Dendritic cell treated with granulocyte-macrophage colony-stimulating factor and Interleukin-4, amounts not matched to agents 40 ng/mL and 50 ng/mL, for 4 days (primary cell): ENCODE measurements around the gene USF2.
"Not testable (repeated sequence)": the region's sequence is repeated elsewhere in the genome, so short reads cannot be mapped to it uniquely, and the experiment has no call there.

Source experiments
- H3K27ac Mint-ChIP-seq: one replicate; pipeline ENCODE4 v1.8.0; 2022; ENCODE audit warnings: mild to moderate bottlenecking, mixed read lengths
- H3K27me3 Mint-ChIP-seq: one replicate; pipeline ENCODE4 v1.8.0; 2022; ENCODE audit warnings: mild to moderate bottlenecking, mixed read lengths
- H3K36me3 Mint-ChIP-seq: one replicate; pipeline ENCODE4 v1.8.0; 2022; ENCODE audit warnings: low read depth, mixed read lengths
- H3K4me1 Mint-ChIP-seq: one replicate; pipeline ENCODE4 v1.8.0; 2022; ENCODE audit warnings: low read depth, mixed read lengths
- H3K4me3 Mint-ChIP-seq: one replicate; pipeline ENCODE4 v1.8.0; 2022; ENCODE audit warnings: mild to moderate bottlenecking, moderate library complexity, mixed read lengths
- H3K9me3 Mint-ChIP-seq: one replicate; pipeline ENCODE4 v1.8.0; 2022; ENCODE audit warnings: mixed read lengths
- intact Hi-C: fragments of 100-400 bp; cut with micrococcal nuclease; formaldehyde crosslinking; loops from one replicate; pipeline ENCODE4 v1.15.0; 2022

USF2 gene

GRCh38 chr19:35229601-35230000 is 39.2 kb upstream of the USF2 start:
- intact Hi-C loops = no loop called here
- H3K27ac Mint-ChIP-seq = no peak overlapping the region
- no peaks in the 10 kb centered on the region for H3K9me3 Mint-ChIP-seq
- peaks cover 27% of the 10 kb centered on the region for H3K27me3 Mint-ChIP-seq
- H3K4me1 Mint-ChIP-seq = peaks cover 14% of the 10 kb centered on the region
- no peak overlapping the region for H3K4me3 Mint-ChIP-seq
- no peaks in the 10 kb centered on the region for H3K36me3 Mint-ChIP-seq

GRCh38 chr19:35231956-35232645 is 36.7 kb upstream of the USF2 start:
- H3K4me1 Mint-ChIP-seq = no peaks in the 10 kb centered on the region
- H3K27ac Mint-ChIP-seq = no peak overlapping the region
- H3K4me3 Mint-ChIP-seq = no peak overlapping the region
- intact Hi-C loops = no loop called here
- H3K9me3 Mint-ChIP-seq = no peaks in the 10 kb centered on the region
- H3K36me3 Mint-ChIP-seq = no peaks in the 10 kb centered on the region
- H3K27me3 Mint-ChIP-seq = peaks cover 24% of the 10 kb centered on the region

- H3K27ac Mint-ChIP-seq = no peak overlapping the region
- H3K27me3 Mint-ChIP-seq = peaks cover 24% of the 10 kb centered on the region
- no peaks in the 10 kb centered on the region for H3K4me1 Mint-ChIP-seq
- intact Hi-C loops = no loop called here
- H3K9me3 Mint-ChIP-seq = no peaks in the 10 kb centered on the region
- no peaks in the 10 kb centered on the region for H3K36me3 Mint-ChIP-seq
- H3K4me3 Mint-ChIP-seq = no peak overlapping the region
Observed at GRCh38 chr19:35232912-35233311, 35.9 kb upstream of the USF2 start.

GRCh38 chr19:35236638-35237400 is 31.9 kb upstream of the USF2 start:
- intact Hi-C loops = no loop called here

GRCh38 chr19:35239597-35239996 is 29.2 kb upstream of the USF2 start:
- H3K27ac Mint-ChIP-seq = peak overlapping the region; percentile 75
- H3K27me3 Mint-ChIP-seq, H3K36me3 Mint-ChIP-seq, intact Hi-C loops, H3K4me3 Mint-ChIP-seq: not testable (repeated sequence)
- H3K9me3 Mint-ChIP-seq = peaks cover 24% of the 10 kb centered on the region
- H3K4me1 Mint-ChIP-seq = peaks cover 31% of the 10 kb centered on the region

More at GRCh38 chr19:35236638-35237400, 31.9 kb upstream of the USF2 start:
- Mint-ChIP-seq H3K9me3 (peaks cover 9% of the 10 kb centered on the region), H3K36me3 (no peaks in the 10 kb centered on the region), H3K4me3 (no peak overlapping the region), H3K27me3 (peaks cover 19% of the 10 kb centered on the region), H3K27ac (no peak overlapping the region), H3K4me1 (peaks cover 29% of the 10 kb centered on the region)

DNA sequence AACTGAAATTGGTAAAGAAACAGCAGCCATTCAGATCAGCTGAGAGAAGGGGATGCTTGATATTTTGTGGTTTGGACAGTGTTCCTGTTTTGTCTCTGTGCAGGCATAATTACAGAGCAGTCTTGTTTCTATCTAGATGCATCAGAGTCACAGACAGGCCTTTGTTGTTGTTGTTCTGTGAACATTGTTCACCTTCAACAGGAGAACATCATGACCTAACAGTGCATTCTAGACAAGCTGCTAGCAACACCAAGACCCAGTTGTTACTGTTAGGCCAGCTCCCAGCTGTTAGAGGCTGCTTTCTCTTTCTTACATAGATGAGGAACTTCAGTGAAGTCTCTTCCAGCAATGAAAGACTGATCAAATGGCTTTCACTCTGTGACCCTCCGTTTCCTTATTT is 28.4 kb upstream of the USF2 start:
- H3K36me3 Mint-ChIP-seq = no peaks in the 10 kb centered on the region
- intact Hi-C loops = loop anchor here (10.0 kb wide), 1 partner anchor 46 kb away; no protein-coding TSS in a partner anchor
- H3K27ac Mint-ChIP-seq = peak overlapping the region; percentile 75
- H3K9me3 Mint-ChIP-seq = peaks cover 29% of the 10 kb centered on the region
- peaks cover 31% of the 10 kb centered on the region for H3K4me1 Mint-ChIP-seq
- peaks cover 7% of the 10 kb centered on the region for H3K27me3 Mint-ChIP-seq
- no peak overlapping the region for H3K4me3 Mint-ChIP-seq

DNA sequence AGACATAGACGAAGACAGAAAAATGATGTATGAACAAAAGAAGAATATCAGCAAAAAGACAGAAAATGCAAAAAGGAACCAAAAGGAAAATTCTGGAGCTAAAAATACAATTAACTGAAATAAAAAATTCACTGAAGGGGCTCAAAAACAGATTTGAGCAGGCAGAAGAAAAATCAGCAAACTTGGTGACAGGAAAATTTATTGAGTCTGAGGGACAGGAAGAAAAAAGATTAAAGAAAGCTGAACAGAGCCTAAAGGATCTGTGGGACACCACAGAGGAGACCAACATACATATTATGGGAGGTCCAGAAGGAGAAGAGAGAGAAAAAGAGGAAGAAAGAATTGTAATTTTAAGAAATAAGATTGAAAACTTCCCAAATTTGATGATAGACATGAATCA is 27.3 kb upstream of the USF2 start:
- H3K27ac Mint-ChIP-seq = no peak overlapping the region
- intact Hi-C loops = loop anchor here (10.0 kb wide), 1 partner anchor 47 kb away; no protein-coding TSS in a partner anchor
- peaks cover 29% of the 10 kb centered on the region for H3K9me3 Mint-ChIP-seq
- peaks cover 13% of the 10 kb centered on the region for H3K27me3 Mint-ChIP-seq
- no peak overlapping the region for H3K4me3 Mint-ChIP-seq
- H3K36me3 Mint-ChIP-seq = no peaks in the 10 kb centered on the region
- H3K4me1 Mint-ChIP-seq = peaks cover 31% of the 10 kb centered on the region

DNA sequence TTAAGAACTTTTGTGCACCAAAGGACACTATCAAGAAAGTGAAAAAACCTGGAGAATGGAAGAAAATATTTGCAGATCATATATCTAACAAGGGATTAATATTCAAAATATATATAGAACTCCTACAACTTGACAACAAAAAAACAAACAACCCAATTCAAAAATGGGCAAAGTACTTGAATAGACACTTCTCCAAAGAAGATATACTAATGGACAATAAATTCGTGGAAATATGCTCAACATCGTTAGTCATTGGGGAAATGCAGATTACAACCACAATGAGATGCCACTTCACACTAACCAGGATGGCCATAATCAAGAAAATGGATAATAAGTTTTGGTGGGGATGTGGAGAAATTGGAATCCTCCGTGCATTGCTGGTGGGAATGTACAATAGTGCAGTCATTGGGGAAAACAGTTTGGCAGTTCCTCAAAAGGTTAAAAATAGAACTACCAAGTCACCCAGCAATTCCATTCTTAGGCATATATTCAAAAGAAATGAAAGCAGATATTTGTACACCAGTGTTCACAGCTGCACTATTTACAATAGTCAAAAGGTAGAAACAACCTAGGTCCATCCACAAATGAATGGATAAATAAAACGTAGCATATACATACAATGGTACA is 22.2 kb upstream of the USF2 start:
- H3K9me3 Mint-ChIP-seq = peaks cover 23% of the 10 kb centered on the region
- peaks cover 40% of the 10 kb centered on the region for H3K4me1 Mint-ChIP-seq
- peaks cover 59% of the 10 kb centered on the region for H3K27me3 Mint-ChIP-seq
- no peaks in the 10 kb centered on the region for H3K36me3 Mint-ChIP-seq
- intact Hi-C loops = loop anchor here (10.0 kb wide), 1 partner anchor 52 kb away; no protein-coding TSS in a partner anchor
- no peak overlapping the region for H3K27ac Mint-ChIP-seq
- no peak overlapping the region for H3K4me3 Mint-ChIP-seq

DNA sequence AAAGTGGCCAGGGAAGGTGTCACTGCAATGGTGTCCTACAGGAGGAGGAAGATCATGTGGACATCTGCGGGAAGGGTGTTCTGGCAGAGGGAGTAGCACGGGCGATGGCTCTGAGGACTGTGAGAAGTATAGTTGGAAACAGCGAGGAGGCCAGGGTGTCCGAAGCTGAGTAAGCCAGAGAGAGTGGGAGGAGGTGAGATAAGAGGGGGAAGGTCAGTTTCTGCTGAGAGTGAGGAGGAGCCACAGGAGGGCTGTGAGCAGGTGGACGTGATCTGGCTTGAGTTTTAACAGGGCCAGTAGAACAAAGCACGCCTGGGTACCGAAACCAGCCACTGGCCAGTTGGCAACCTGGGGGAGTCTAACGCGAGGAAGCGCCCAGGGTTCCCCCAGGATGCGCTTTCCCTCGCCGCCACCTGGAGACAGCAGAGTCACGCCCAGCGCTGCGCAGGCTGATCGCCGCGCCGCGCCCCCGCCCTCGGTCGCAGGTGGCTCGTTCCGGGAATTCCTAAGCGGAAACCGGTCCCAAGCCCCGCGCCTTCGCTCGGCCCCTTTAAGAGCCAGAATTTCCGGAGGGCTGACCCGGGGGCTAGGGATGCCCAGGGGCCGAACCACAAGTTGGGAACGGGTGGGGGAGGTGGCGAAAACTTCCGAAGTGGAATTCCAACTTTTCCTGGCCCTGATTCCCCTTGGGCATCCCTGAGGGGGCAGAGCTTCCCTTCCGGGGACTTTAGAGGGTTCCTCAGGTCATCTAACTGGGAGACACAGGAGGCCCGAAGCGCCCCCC is 21.0 kb upstream of the USF2 start:
- Mint-ChIP-seq H3K4me1 (peaks cover 36% of the 10 kb centered on the region), H3K27me3 (peaks cover 64% of the 10 kb centered on the region)
- intact Hi-C loops = loop anchor here (10.0 kb wide), 1 partner anchor 53 kb away; no protein-coding TSS in a partner anchor

DNA sequence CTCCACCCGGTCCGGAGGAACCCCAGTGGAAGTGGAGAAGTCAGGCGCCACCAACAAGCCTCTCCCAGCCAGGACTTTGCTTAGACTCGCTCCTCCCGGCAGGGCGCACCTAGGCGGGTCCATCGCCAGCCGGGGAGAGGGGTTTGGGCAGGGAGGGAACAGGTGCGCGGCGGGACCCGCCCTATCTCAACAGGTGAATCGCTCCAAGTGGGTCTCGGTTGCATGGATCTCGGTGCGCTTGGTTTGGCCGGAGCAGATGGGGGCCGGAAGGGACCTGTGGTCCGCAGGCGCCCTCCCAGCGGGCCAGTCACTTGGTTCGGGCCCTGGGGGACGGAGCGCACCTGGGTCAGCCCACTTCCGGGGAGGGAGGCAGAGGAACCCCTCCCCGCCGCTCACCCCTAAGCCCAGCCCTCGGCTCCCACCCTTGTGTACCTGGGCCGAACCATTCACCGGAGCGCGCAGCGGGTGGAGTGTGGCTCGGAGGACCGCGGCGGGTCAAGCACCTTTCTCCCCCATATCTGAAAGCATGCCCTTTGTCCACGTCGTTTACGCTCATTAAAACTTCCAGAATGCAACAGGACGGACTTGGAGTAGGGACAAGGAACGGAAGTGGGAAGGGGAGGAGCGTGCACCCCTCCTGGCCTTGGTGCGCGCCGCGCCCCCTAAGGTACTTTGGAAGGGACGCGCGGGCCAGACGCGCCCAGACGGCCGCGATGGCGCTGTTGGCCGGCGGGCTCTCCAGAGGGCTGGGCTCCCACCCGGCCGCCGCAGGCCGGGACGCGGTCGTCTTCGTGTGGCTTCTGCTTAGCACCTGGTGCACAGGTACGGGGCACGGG is 20.2 kb upstream of the USF2 start, which contains the start of gene LSR:
LSR (plus strand) TSS at position 693 of the 836 bp plus-strand sequence; CDS start at position 714, 21 bp downstream.
- Mint-ChIP-seq H3K9me3 (peaks cover 16% of the 10 kb centered on the region), H3K27ac (peak within 1 kb of the TSS; percentile 77), H3K27me3 (peaks cover 64% of the 10 kb centered on the region), H3K36me3 (no peaks in the 10 kb centered on the region), H3K4me1 (peaks cover 36% of the 10 kb centered on the region), H3K4me3 (peak within 1 kb of the TSS; percentile 78)
- intact Hi-C loops = loop anchor here (10.0 kb wide), 1 partner anchor 54 kb away; no protein-coding TSS in a partner anchor

More for the DNA sequence above, 21.0 kb upstream of the USF2 start:
- H3K9me3 Mint-ChIP-seq = peaks cover 18% of the 10 kb centered on the region
- peak overlapping the region; percentile 78 for H3K4me3 Mint-ChIP-seq
- H3K27ac Mint-ChIP-seq = peak overlapping the region; percentile 16
- no peaks in the 10 kb centered on the region for H3K36me3 Mint-ChIP-seq

DNA sequence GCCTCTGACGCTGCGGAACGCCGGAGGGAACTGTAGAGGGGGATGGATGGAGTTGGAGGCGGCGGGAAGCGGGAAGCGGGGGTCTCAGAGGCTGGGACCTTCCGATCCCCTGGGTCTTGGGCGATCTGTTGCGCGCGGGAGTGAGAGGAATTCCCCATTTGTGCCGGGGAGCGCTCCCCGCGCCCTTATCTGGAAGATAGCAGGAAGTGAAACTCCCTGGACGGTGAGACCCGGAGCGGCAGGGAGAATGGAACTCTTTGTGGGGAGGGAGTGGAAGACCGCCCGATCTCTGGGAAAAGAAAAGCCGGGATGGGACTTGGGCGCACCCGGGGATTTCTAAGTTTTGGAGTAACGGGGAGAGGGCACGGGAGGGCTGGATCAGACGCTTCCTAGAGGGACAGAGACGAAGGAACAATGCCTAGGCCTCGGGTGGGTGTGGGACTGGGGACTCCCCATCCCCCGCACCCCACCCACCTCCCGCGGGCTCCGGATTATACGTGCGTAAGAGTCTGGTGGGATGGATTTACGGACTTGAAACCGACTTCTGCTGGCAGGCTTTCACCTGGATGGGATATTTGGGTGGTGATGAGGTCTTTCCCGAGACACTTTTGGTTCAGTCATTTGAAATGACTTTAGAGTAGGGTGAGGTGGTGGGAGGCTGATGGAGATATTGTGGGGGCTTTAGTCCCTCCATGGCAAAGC is 19.5 kb upstream of the USF2 start:
- Mint-ChIP-seq H3K4me1 (peaks cover 36% of the 10 kb centered on the region), H3K4me3 (peak overlapping the region; percentile 78), H3K27ac (peak overlapping the region; percentile 77), H3K36me3 (no peaks in the 10 kb centered on the region), H3K27me3 (peaks cover 59% of the 10 kb centered on the region), H3K9me3 (peaks cover 8% of the 10 kb centered on the region)
- intact Hi-C loops = loop anchor here (10.0 kb wide), 1 partner anchor 54 kb away; no protein-coding TSS in a partner anchor
